ENCODE results near the gene MBNL2.

MBNL2 gene

DNA sequence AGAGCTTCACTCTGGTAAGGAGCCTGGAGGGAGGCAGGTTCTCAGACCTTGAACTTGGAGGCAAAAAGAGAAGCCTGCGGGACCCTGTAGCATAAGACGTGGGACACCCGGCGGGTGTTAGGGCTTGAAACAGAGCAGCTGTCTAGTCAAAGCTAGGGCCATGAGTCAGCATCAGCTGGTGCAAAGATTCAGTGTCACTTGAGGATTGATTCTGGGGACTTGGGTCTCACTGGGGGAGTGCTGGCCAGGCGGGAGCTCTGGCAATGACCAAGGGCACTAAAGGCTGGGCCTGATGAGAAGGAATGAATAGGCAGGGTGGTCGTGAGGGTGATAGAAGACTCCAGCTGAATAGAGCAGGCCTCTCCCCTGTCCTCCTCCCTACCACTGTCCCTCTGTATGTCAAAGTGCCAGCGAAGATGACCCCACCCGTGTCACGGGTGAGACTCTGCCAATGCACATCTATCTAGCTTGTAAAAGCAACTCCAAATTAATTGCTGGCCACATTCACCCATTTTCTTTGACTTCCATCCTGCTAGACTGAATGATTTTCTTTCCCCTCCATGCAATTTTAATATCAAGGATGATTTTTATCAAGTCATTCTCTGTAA is 97.1 kb downstream of the MBNL2 start:
- no peak for DNase-seq (ENCODE audit: extremely low read depth in 1 of 2, low read depth in 1 of 2)

DNA sequence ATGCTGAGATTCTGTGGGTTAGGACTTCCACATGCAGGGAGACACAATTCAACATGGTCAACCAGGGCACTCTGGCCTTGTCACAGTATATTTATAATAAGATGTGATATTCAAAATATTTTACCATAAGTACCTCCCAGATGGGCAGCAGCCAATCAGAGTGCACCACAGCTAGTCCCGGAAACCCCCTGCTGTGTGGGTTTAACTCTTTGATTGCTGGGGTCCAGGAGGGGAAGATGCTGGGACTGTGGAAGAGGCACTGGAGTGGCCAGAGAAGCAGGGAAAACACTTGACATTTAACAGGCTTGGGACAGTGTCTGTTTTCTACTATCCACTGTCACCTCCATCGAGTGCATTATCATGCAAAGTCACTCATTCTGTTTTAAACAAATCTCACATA is 99.0 kb downstream of the MBNL2 start:
- DNase-seq (ENCODE audit: extremely low read depth in 1 of 2, low read depth in 1 of 2), result no peak

GRCh38 chr13:97321616-97322321 is 99.6 kb downstream of the MBNL2 start:
- DNase-seq (ENCODE audit: extremely low read depth in 1 of 2, low read depth in 1 of 2), result no peak

GRCh38 chr13:97322740-97323342 is 100.7 kb downstream of the MBNL2 start:
- no peak for DNase-seq (ENCODE audit: extremely low read depth in 1 of 2, low read depth in 1 of 2)

GRCh38 chr13:97324115-97324514 is 102.0 kb downstream of the MBNL2 start:
- no peak for DNase-seq (ENCODE audit: extremely low read depth in 1 of 2, low read depth in 1 of 2)

GRCh38 chr13:97325738-97326137 is 103.6 kb downstream of the MBNL2 start:
- DNase-seq (ENCODE audit: extremely low read depth in 1 of 2, low read depth in 1 of 2), result no peak

DNA sequence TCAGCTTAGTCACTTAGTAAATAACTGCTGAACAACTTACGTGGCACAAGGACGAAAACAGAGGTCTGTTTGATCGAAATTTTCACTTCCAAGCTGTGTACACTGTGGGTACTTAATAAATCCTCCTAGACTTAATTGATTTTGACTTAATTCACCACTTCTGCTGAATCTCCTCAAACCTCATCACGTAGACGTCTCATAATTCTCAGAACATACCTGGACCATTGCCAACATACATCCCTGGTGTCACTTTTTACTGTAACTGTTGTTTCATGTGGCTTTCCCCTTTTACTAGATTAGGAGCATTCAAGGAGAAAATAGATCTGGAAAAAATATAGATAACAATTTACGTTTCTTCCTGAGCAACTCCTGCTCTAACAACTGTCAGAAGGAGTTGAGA is 105.0 kb downstream of the MBNL2 start:
- no peak for DNase-seq (ENCODE audit: extremely low read depth in 1 of 2, low read depth in 1 of 2)

- no peak for DNase-seq (ENCODE audit: extremely low read depth in 1 of 2, low read depth in 1 of 2)
Observed at GRCh38 chr13:97327506-97328221, 105.5 kb downstream of the MBNL2 start.

GRCh38 chr13:97328222-97328790 is 106.2 kb downstream of the MBNL2 start:
- no peak for DNase-seq (ENCODE audit: extremely low read depth in 1 of 2, low read depth in 1 of 2)

- no peak for DNase-seq (ENCODE audit: extremely low read depth in 1 of 2, low read depth in 1 of 2)
Observed at GRCh38 chr13:97329331-97329730, 107.2 kb downstream of the MBNL2 start.

GRCh38 chr13:97330448-97330847 is 108.3 kb downstream of the MBNL2 start:
- no peak for DNase-seq (ENCODE audit: extremely low read depth in 1 of 2, low read depth in 1 of 2)

GRCh38 chr13:97332742-97333141 is 110.6 kb downstream of the MBNL2 start:
- DNase-seq (ENCODE audit: extremely low read depth in 1 of 2, low read depth in 1 of 2), result no peak

- DNase-seq (ENCODE audit: extremely low read depth in 1 of 2, low read depth in 1 of 2), result no peak
Observed at GRCh38 chr13:97333983-97334382, 111.8 kb downstream of the MBNL2 start.

GRCh38 chr13:97334690-97335089 is 112.6 kb downstream of the MBNL2 start:
- DNase-seq (ENCODE audit: extremely low read depth in 1 of 2, low read depth in 1 of 2), result no peak

- DNase-seq (ENCODE audit: extremely low read depth in 1 of 2, low read depth in 1 of 2), result no peak
Observed at GRCh38 chr13:97335488-97336134, 113.5 kb downstream of the MBNL2 start.

GRCh38 chr13:97337985-97338499 is 115.9 kb downstream of the MBNL2 start:
- DNase-seq (ENCODE audit: extremely low read depth in 1 of 2, low read depth in 1 of 2), result no peak

GRCh38 chr13:97338571-97338970 is 116.4 kb downstream of the MBNL2 start:
- no peak for DNase-seq (ENCODE audit: extremely low read depth in 1 of 2, low read depth in 1 of 2)

- DNase-seq (ENCODE audit: extremely low read depth in 1 of 2, low read depth in 1 of 2), result no peak
Observed at GRCh38 chr13:97339019-97339987, 117.2 kb downstream of the MBNL2 start.

- DNase-seq (ENCODE audit: extremely low read depth in 1 of 2, low read depth in 1 of 2), result no peak
Observed at GRCh38 chr13:97339988-97340749, 118.0 kb downstream of the MBNL2 start.
